ENCODE results near the gene CXCL12. TPM values are rescaled to one million over a fixed set of nuclear protein-coding genes. Genes with fewer than 3 reads are reported as not detected.

Gene CXCL12
- total and polyA plus RNA-seq, 4 donors: 23.8 to 66.3 (median 41.8) TPM

- Histone ChIP-seq H3K9ac (ENCODE audit: low read depth in 1 of 2, low read length in 2 of 2) (no peak overlapping the region), H3K4me1 (ENCODE audit: control insufficient read depth in 4 of 4, insufficient read depth in 4 of 4, low read length in 3 of 4) (peaks cover 0 to 7% (median 5%) of the 10 kb centered on the region in 4 donors), H3K27me3 (ENCODE audit: control insufficient read depth in 4 of 4, insufficient read depth in 4 of 4, low read length in 3 of 4) (no peaks in the 10 kb centered on the region), H3K9me3 (ENCODE audit: control insufficient read depth in 4 of 4, low read length in 3 of 4) (no peaks in the 10 kb centered on the region), H3K36me3 (ENCODE audit: control insufficient read depth in 4 of 4, insufficient read depth in 3 of 4, low read depth in 1 of 4, low read length in 3 of 4) (no peaks in the 10 kb centered on the region), H3K27ac (ENCODE audit: low read depth in 1 of 2, low read length in 2 of 2) (no peak overlapping the region), H3K4me3 (ENCODE audit: low read depth in 1 of 3, low read length in 3 of 3) (no peak overlapping the region)
- no peak for DNase-seq (ENCODE audit: low spot score)
- WGBS: 84% methylated on average over 7 of the region's 7 CpGs
- TF ChIP-seq EGR1 (IDR thresholded peaks at IDR 0.05; ENCODE audit: low read depth in 2 of 2) (no peak), HNF4G (IDR thresholded peaks at IDR 0.05) (no peak), NR2F2 (IDR thresholded peaks at IDR 0.05) (no peak), FOXA2 (IDR thresholded peaks at IDR 0.05) (no peak), FOXA1 (IDR thresholded peaks at IDR 0.05) (no peak), RXRA (IDR thresholded peaks at IDR 0.05) (no peak), TAF1 (conservative IDR thresholded peaks at IDR 0.05) (no peak), JUND (IDR thresholded peaks at IDR 0.05) (no peak), YY1 (IDR thresholded peaks at IDR 0.05) (no peak), HNF4A (conservative IDR thresholded peaks at IDR 0.05) (no peak), RAD21 (IDR thresholded peaks at IDR 0.05) (no peak), SP1 (IDR thresholded peaks at IDR 0.05) (no peak)
- TF ChIP-seq, protein P1, sequence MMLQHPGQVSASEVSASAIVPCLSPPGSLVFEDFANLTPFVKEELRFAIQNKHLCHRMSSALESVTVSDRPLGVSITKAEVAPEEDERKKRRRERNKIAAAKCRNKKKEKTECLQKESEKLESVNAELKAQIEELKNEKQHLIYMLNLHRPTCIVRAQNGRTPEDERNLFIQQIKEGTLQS (IDR thresholded peaks at IDR 0.05): no peak
- TF ChIP-seq, protein P2, sequence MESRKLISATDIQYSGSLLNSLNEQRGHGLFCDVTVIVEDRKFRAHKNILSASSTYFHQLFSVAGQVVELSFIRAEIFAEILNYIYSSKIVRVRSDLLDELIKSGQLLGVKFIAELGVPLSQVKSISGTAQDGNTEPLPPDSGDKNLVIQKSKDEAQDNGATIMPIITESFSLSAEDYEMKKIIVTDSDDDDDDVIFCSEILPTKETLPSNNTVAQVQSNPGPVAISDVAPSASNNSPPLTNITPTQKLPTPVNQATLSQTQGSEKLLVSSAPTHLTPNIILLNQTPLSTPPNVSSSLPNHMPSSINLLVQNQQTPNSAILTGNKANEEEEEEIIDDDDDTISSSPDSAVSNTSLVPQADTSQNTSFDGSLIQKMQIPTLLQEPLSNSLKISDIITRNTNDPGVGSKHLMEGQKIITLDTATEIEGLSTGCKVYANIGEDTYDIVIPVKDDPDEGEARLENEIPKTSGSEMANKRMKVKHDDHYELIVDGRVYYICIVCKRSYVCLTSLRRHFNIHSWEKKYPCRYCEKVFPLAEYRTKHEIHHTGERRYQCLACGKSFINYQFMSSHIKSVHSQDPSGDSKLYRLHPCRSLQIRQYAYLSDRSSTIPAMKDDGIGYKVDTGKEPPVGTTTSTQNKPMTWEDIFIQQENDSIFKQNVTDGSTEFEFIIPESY (IDR thresholded peaks at IDR 0.05): no peak
- TF ChIP-seq, protein P3, sequence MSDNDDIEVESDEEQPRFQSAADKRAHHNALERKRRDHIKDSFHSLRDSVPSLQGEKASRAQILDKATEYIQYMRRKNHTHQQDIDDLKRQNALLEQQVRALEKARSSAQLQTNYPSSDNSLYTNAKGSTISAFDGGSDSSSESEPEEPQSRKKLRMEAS (IDR thresholded peaks at IDR 0.05): no peak
- TF ChIP-seq, protein P4, sequence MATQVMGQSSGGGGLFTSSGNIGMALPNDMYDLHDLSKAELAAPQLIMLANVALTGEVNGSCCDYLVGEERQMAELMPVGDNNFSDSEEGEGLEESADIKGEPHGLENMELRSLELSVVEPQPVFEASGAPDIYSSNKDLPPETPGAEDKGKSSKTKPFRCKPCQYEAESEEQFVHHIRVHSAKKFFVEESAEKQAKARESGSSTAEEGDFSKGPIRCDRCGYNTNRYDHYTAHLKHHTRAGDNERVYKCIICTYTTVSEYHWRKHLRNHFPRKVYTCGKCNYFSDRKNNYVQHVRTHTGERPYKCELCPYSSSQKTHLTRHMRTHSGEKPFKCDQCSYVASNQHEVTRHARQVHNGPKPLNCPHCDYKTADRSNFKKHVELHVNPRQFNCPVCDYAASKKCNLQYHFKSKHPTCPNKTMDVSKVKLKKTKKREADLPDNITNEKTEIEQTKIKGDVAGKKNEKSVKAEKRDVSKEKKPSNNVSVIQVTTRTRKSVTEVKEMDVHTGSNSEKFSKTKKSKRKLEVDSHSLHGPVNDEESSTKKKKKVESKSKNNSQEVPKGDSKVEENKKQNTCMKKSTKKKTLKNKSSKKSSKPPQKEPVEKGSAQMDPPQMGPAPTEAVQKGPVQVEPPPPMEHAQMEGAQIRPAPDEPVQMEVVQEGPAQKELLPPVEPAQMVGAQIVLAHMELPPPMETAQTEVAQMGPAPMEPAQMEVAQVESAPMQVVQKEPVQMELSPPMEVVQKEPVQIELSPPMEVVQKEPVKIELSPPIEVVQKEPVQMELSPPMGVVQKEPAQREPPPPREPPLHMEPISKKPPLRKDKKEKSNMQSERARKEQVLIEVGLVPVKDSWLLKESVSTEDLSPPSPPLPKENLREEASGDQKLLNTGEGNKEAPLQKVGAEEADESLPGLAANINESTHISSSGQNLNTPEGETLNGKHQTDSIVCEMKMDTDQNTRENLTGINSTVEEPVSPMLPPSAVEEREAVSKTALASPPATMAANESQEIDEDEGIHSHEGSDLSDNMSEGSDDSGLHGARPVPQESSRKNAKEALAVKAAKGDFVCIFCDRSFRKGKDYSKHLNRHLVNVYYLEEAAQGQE (IDR thresholded peaks at IDR 0.05): no peak
- TF ChIP-seq, protein P5, sequence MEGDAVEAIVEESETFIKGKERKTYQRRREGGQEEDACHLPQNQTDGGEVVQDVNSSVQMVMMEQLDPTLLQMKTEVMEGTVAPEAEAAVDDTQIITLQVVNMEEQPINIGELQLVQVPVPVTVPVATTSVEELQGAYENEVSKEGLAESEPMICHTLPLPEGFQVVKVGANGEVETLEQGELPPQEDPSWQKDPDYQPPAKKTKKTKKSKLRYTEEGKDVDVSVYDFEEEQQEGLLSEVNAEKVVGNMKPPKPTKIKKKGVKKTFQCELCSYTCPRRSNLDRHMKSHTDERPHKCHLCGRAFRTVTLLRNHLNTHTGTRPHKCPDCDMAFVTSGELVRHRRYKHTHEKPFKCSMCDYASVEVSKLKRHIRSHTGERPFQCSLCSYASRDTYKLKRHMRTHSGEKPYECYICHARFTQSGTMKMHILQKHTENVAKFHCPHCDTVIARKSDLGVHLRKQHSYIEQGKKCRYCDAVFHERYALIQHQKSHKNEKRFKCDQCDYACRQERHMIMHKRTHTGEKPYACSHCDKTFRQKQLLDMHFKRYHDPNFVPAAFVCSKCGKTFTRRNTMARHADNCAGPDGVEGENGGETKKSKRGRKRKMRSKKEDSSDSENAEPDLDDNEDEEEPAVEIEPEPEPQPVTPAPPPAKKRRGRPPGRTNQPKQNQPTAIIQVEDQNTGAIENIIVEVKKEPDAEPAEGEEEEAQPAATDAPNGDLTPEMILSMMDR (IDR thresholded peaks at IDR 0.05; ENCODE audit: low read depth, low read length, missing input control): no peak
These were observed 11.8 kb upstream of the CXCL12 start for GRCh38 chr10:44396671-44397191.
